Glutamatergic neuron (in vitro differentiated cells): ENCODE measurements around the gene TMEM243. TPM values are rescaled to one million over a fixed set of nuclear protein-coding genes. Genes with fewer than 3 reads are reported as not detected.

Experiments used
- DNase-seq: peaks from one replicate; pipeline ENCODE4 v3.0.0; 2022
- H3K27ac Mint-ChIP-seq: one replicate; pipeline ENCODE4 v1.8.0; 2020; ENCODE audit warnings: mild to moderate bottlenecking, mixed read lengths, inconsistent platforms; ENCODE audit not compliant: unreplicated experiment
- H3K27me3 Mint-ChIP-seq: one replicate; pipeline ENCODE4 v1.8.0; 2020; ENCODE audit warnings: mild to moderate bottlenecking, moderate library complexity, mixed read lengths, inconsistent platforms; ENCODE audit not compliant: unreplicated experiment
- H3K36me3 Mint-ChIP-seq: one replicate; pipeline ENCODE4 v1.8.0; 2020; ENCODE audit warnings: mild to moderate bottlenecking, mixed read lengths, inconsistent platforms; ENCODE audit not compliant: unreplicated experiment
- H3K4me1 Mint-ChIP-seq: one replicate; pipeline ENCODE4 v1.8.0; 2020; ENCODE audit warnings: mild to moderate bottlenecking, low read depth, mixed read lengths, inconsistent platforms; ENCODE audit not compliant: unreplicated experiment
- H3K4me3 Mint-ChIP-seq: one replicate; pipeline ENCODE4 v1.8.0; 2020; ENCODE audit warnings: mild to moderate bottlenecking, mixed read lengths, inconsistent platforms; ENCODE audit not compliant: unreplicated experiment
- H3K9me3 Mint-ChIP-seq: one replicate; pipeline ENCODE4 v1.8.0; 2020; ENCODE audit warnings: mild to moderate bottlenecking, moderate library complexity, mixed read lengths, inconsistent platforms; ENCODE audit not compliant: unreplicated experiment
- CTCF ChIP-seq: fragments of 200-600 bp; sonication (generic); IDR thresholded peaks from one replicate; pipeline ENCODE4 v1.5.0; 2021; ENCODE audit not compliant: partially characterized antibody, unreplicated experiment
- total RNA-seq: library from RNA; stranded (reverse); fragmentation: NEBNext Ultra II Directional; extraction: Animal tissue kit (Norgen Biotek cat#: 25700); gene quantifications from one replicate; pipeline ENCODE4 v1.2.1, GENCODE V29; 2021; ENCODE audit not compliant: unreplicated experiment

TMEM243 gene
- total RNA-seq, 1 donor from 2014 or later: 4.3 TPM

- H3K27me3 Mint-ChIP-seq: peaks cover 10% of the 10 kb centered on the region
- no peaks in the 10 kb centered on the region for H3K36me3 Mint-ChIP-seq
- peaks cover 19% of the 10 kb centered on the region for H3K4me1 Mint-ChIP-seq
- H3K9me3 Mint-ChIP-seq: peaks cover 12% of the 10 kb centered on the region
- DNase-seq: no peak
- no peak for TF ChIP-seq CTCF
- peak overlapping the region; percentile 33 for H3K27ac Mint-ChIP-seq
- peak overlapping the region; percentile 95 for H3K4me3 Mint-ChIP-seq
Observed at GRCh38 chr7:87154569-87154968, 65.0 kb downstream of the TMEM243 start.

- peak overlapping the region; percentile 33 for H3K27ac Mint-ChIP-seq
- peaks cover 10% of the 10 kb centered on the region for H3K27me3 Mint-ChIP-seq
- H3K9me3 Mint-ChIP-seq: peaks cover 12% of the 10 kb centered on the region
- peaks cover 18% of the 10 kb centered on the region for H3K4me1 Mint-ChIP-seq
- no peak for DNase-seq
- TF ChIP-seq CTCF: no peak
- H3K36me3 Mint-ChIP-seq: no peaks in the 10 kb centered on the region
- peak overlapping the region; percentile 95 for H3K4me3 Mint-ChIP-seq
Observed at GRCh38 chr7:87154166-87154565, 65.4 kb downstream of the TMEM243 start.

GRCh38 chr7:87152897-87153641, 66.5 kb downstream of the TMEM243 start:
- Mint-ChIP-seq H3K9me3 (peaks cover 12% of the 10 kb centered on the region), H3K4me3 (peak overlapping the region; percentile 95), H3K4me1 (peaks cover 18% of the 10 kb centered on the region), H3K36me3 (no peaks in the 10 kb centered on the region), H3K27me3 (peaks cover 10% of the 10 kb centered on the region), H3K27ac (peak overlapping the region; percentile 98)
- no peak for TF ChIP-seq CTCF
- DNase-seq: peak; percentile 36

- Mint-ChIP-seq H3K4me1 (peaks cover 18% of the 10 kb centered on the region), H3K27ac (peak within 1 kb of the TSS; percentile 98), H3K4me3 (peak within 1 kb of the TSS; percentile 95), H3K9me3 (peaks cover 12% of the 10 kb centered on the region), H3K27me3 (peaks cover 10% of the 10 kb centered on the region), H3K36me3 (no peaks in the 10 kb centered on the region)
- DNase-seq: peak; percentile 94
- TF ChIP-seq CTCF: no peak
Observed at GRCh38 chr7:87152112-87152896, 67.2 kb downstream of the TMEM243 start, which contains the start of gene DMTF1. Gene DMTF1 (plus strand): TSS chr7:87152453. CDS start chr7:87164942, 12,489 bp downstream.

- no peak for DNase-seq
- H3K27me3 Mint-ChIP-seq: peaks cover 10% of the 10 kb centered on the region
- H3K4me3 Mint-ChIP-seq: peak overlapping the region; percentile 93
- no peaks in the 10 kb centered on the region for H3K36me3 Mint-ChIP-seq
- peak overlapping the region; percentile 97 for H3K27ac Mint-ChIP-seq
- peaks cover 12% of the 10 kb centered on the region for H3K9me3 Mint-ChIP-seq
- TF ChIP-seq CTCF: no peak
- H3K4me1 Mint-ChIP-seq: peaks cover 17% of the 10 kb centered on the region
Observed at GRCh38 chr7:87151729-87152111, 67.8 kb downstream of the TMEM243 start.
